WI38 (cell line): ENCODE data around the gene ACCS.

Source experiments
- H3K4me3 ChIP-seq: 2 replicates; pipeline ENCODE4 v1.5.1; 2011; ENCODE audit warnings: low read depth, mild to moderate bottlenecking, control low read depth, low read length
- CTCF ChIP-seq: IDR thresholded peaks from 2 replicates; pipeline ENCODE4 v1.5.1; 2012; ENCODE audit warnings: low read depth, mild to moderate bottlenecking, control low read depth, low read length

The ACCS gene

GRCh38 chr11:44113572-44113971 lies 47.5 kb downstream of the ACCS start:
- no peak overlapping the region for H3K4me3 ChIP-seq
- TF ChIP-seq CTCF, result no peak

- TF ChIP-seq CTCF, result no peak
- H3K4me3 ChIP-seq, result no peak overlapping the region
These were observed 50.3 kb downstream of the ACCS start for GRCh38 chr11:44116234-44116830.

- TF ChIP-seq CTCF, result no peak
- no peak overlapping the region for H3K4me3 ChIP-seq
These were observed 54.1 kb downstream of the ACCS start for GRCh38 chr11:44120169-44120568.

- TF ChIP-seq CTCF, result no peak
- H3K4me3 ChIP-seq, result no peak overlapping the region
These were observed 59.5 kb downstream of the ACCS start for GRCh38 chr11:44125598-44125997.

- no peak overlapping the region for H3K4me3 ChIP-seq
- TF ChIP-seq CTCF, result no peak
These were observed 60.2 kb downstream of the ACCS start for GRCh38 chr11:44126304-44126703.

- H3K4me3 ChIP-seq, result no peak overlapping the region
- no peak for TF ChIP-seq CTCF
These were observed 61.1 kb downstream of the ACCS start for GRCh38 chr11:44127130-44127529.

GRCh38 chr11:44128729-44129128 lies 62.7 kb downstream of the ACCS start:
- H3K4me3 ChIP-seq, result no peak overlapping the region
- TF ChIP-seq CTCF, result no peak
